ENCODE measurements around the gene P2RY2.

GRCh38 chr11:73196576-73196975 lies 21.5 kb upstream of the P2RY2 start:
- TF ChIP-seq CTCF (IDR thresholded peaks at IDR 0.05) (no peak), POLR2A (IDR thresholded peaks at IDR 0.05) (no peak)
